Measurements from ENCODE around the gene EID2B. TPM values are rescaled to one million over a fixed set of nuclear protein-coding genes. Genes with fewer than 3 reads are reported as not detected.

Gene EID2B
- total and polyA plus RNA-seq, 9 of the 15 experiments (the other 6 are each of a cell fraction or from before 2014, with no cell fraction given): 2.8 to 8.8 (median 4.8) TPM

DNA sequence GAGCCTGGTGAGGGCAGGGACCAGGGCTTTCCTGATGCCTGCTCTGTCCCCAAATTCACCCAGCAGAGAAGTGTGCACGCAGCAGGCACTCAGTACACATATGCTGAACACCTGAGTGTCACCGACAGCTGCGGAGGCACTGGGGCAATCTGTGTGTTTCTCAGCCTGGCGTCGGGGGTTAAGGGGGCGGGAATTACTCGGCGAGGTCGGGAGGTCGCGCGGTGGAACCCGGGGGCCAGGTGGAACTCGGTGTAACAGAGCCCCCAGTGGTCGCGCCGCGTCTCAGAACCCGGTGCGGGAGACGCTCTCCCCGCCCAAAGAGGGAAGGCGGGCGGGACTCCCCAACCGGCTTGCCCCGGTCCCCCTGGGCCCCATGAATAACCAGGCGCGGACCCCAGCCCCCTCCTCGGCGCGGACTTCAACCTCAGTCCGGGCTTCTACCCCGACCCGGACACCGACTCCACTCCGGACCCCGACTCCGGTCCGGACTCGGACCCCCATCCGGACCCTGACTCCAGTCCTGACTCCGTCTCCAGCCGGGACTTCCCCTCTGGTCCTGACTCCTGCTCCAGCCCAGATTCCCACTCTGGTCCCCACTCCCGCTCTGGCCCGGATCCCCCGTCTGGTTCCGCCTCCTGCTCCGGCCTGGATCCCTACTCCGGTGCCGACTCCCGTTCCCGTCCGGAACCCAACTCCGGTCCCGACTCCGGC lies 17.7 kb downstream of the EID2B start, which contains the start of gene SELENOV:
Gene SELENOV (plus strand): TSS at position 300 of the 711 bp plus-strand sequence. CDS start 74 bp downstream, at position 374.
- ChIA-PET POLR2A (interaction anchor here (0.6 to 1.4 kb wide), 5 partner anchors 14 to 849 kb away, joined by 3 to 7 read pairs (median 3); partner anchors contain the start of gene RPS16), CTCF (ENCODE audit: low intra/inter-chr PET ratio) (no interaction called here)
- H3K4me1 ChIP-seq (replicated peaks in 1 of 2; ENCODE audit: control insufficient read depth in 2 of 2, insufficient read depth in 2 of 2, low read length in 2 of 2): peaks cover 15 to 29% of the 10 kb centered on the region in 2 experiments; a peak in 4 of 5 replicates
- peak; percentile 27 for ATAC-seq
- H3K4me2 ChIP-seq (ENCODE audit: insufficient read depth, low read length): no peak within 1 kb of the TSS
- peak in 3 of 4 experiments; percentile 27 to 64 (median 60) for DNase-seq (ENCODE audit: extremely low read depth in 1 of 4, low spot score in 3 of 4)
- H3K27ac ChIP-seq (ENCODE audit: extremely low read depth, low read depth, low read length): no peak within 1 kb of the TSS
- 30% methylated on average over 25 of the region's 56 CpGs for WGBS (ENCODE audit: insufficient coverage, low coverage, missing lambda C conversion rate)
- no TSS peak for BruUV-seq (replicated peaks)
- peaks cover 4 to 19% of the 10 kb centered on the region in 2 experiments; a peak in 4 of 5 replicates for H3K27me3 ChIP-seq (ENCODE audit: control insufficient read depth in 2 of 2, insufficient read depth in 2 of 2, low read length in 2 of 2)
- no peaks in the 10 kb centered on the region for H3K9me3 ChIP-seq (replicated peaks; ENCODE audit: control insufficient read depth, insufficient read depth, low read depth, low read length)
- FAIRE-seq: no peak
- H4K20me1 ChIP-seq (replicated peaks; ENCODE audit: control insufficient read depth, insufficient read depth, low read length): no peaks in the 10 kb centered on the region
- no peak within 1 kb of the TSS for H2AFZ ChIP-seq (ENCODE audit: low read depth, low read length)
- in situ Hi-C loops (cut with MboI): no loop called here
- peak within 1 kb of the TSS in 1 of 2 experiments; percentile 10; a peak in 2 of 4 replicates for H3K9ac ChIP-seq (ENCODE audit: insufficient read depth in 1 of 2, low read depth in 2 of 2, low read length in 2 of 2)
- H3K9me1 ChIP-seq (ENCODE audit: control insufficient read depth, insufficient read depth, low read length): no peaks in the 10 kb centered on the region
- H3K4me3 ChIP-seq: no peak within 1 kb of the TSS
- H3K36me3 ChIP-seq (ENCODE audit: control insufficient read depth, insufficient read depth, low read length): no peaks in the 10 kb centered on the region
- H3K79me2 ChIP-seq (ENCODE audit: control insufficient read depth, insufficient read depth, low read length): no peaks in the 10 kb centered on the region
- intact Hi-C loops (cut with micrococcal nuclease): no loop called here
- TF ChIP-seq ATF7 (IDR thresholded peaks at IDR 0.05) (no peak), HNRNPL (IDR thresholded peaks at IDR 0.05; ENCODE audit: low read depth, low read length) (no peak), MTA2 (IDR thresholded peaks at IDR 0.05; ENCODE audit: low read depth) (no peak), FOXA3 (CRISPR knock-in tag; conservative IDR thresholded peaks at IDR 0.05 in 1 of 2, IDR thresholded peaks at IDR 0.05 in 1 of 2) (no peak), ZNF253 (CRISPR knock-in tag; conservative IDR thresholded peaks at IDR 0.05) (no peak), ZNF165 (CRISPR knock-in tag; IDR thresholded peaks at IDR 0.05; ENCODE audit: borderline replicate concordance) (no peak), NUFIP1 (IDR thresholded peaks at IDR 0.05; ENCODE audit: partially characterized antibody) (no peak), STAG1 (CRISPR knock-in tag; IDR thresholded peaks at IDR 0.05; ENCODE audit: borderline replicate concordance) (no peak), ZBTB7A (IDR thresholded peaks at IDR 0.05; ENCODE audit: borderline replicate concordance, control insufficient read depth, low read depth, low read length) (peak; percentile 66; the same call in 1 of the 2 replicates), PHF8 (IDR thresholded peaks at IDR 0.05; ENCODE audit: borderline replicate concordance, low read length) (no peak)
- TF ChIP-seq, protein P1, sequence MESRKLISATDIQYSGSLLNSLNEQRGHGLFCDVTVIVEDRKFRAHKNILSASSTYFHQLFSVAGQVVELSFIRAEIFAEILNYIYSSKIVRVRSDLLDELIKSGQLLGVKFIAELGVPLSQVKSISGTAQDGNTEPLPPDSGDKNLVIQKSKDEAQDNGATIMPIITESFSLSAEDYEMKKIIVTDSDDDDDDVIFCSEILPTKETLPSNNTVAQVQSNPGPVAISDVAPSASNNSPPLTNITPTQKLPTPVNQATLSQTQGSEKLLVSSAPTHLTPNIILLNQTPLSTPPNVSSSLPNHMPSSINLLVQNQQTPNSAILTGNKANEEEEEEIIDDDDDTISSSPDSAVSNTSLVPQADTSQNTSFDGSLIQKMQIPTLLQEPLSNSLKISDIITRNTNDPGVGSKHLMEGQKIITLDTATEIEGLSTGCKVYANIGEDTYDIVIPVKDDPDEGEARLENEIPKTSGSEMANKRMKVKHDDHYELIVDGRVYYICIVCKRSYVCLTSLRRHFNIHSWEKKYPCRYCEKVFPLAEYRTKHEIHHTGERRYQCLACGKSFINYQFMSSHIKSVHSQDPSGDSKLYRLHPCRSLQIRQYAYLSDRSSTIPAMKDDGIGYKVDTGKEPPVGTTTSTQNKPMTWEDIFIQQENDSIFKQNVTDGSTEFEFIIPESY (CRISPR knock-in tag; IDR thresholded peaks at IDR 0.05): peak; percentile 41; the same call in 1 of the 2 replicates
- TF ChIP-seq, protein P2, sequence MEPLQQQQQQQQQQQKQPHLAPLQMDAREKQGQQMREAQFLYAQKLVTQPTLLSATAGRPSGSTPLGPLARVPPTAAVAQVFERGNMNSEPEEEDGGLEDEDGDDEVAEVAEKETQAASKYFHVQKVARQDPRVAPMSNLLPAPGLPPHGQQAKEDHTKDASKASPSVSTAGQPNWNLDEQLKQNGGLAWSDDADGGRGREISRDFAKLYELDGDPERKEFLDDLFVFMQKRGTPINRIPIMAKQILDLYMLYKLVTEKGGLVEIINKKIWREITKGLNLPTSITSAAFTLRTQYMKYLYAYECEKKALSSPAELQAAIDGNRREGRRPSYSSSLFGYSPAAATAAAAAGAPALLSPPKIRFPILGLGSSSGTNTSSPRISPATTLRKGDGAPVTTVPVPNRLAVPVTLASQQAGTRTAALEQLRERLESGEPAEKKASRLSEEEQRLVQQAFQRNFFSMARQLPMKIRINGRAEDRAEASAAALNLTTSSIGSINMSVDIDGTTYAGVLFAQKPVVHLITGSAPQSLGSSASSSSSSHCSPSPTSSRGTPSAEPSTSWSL (CRISPR knock-in tag; IDR thresholded peaks at IDR 0.05; ENCODE audit: borderline replicate concordance): no peak
